Small intestine (tissue), 7 donors: ENCODE measurements around the gene MMP11. TPM values are rescaled to one million over a fixed set of nuclear protein-coding genes. Genes with fewer than 3 reads are reported as not detected.

ENCODE experiments used
- DNase-seq, 2 donors: peaks; one replicate each; pipeline versions ENCODE4 v3.0.0 to v3.0.0-alpha.2; 2013
- FAIRE-seq: peaks from 2 replicates; lab custom pipeline; 2012; peaks lifted over from hg19 to GRCh38; lab: Jason Lieb, UNC
- H3K27ac ChIP-seq, 3 donors: one replicate each; pipeline ENCODE4 v1.5.1; 2013; ENCODE audit warnings: low read length in 2 of 3, mild to moderate bottlenecking in 2 of 3, control low read depth in 1 of 3, inconsistent platforms in 1 of 3, low read depth in 1 of 3, moderate library complexity in 1 of 3
- H3K27me3 ChIP-seq, 3 donors: one replicate each; pipeline ENCODE4 v1.6.1; 2013; ENCODE audit warnings: low read length in 3 of 3, inconsistent platforms in 1 of 3; ENCODE audit not compliant: control insufficient read depth in 3 of 3, insufficient read depth in 3 of 3
- H3K36me3 ChIP-seq, 3 donors: one replicate each; pipeline ENCODE4 v1.6.1; 2013; ENCODE audit warnings: low read length in 3 of 3, inconsistent platforms in 1 of 3, low read depth in 1 of 3, mild to moderate bottlenecking in 1 of 3, moderate library complexity in 1 of 3; ENCODE audit not compliant: control insufficient read depth in 3 of 3, insufficient read depth in 2 of 3
- H3K4me1 ChIP-seq, 3 donors: one replicate each; pipeline ENCODE4 v1.6.1; 2013; ENCODE audit warnings: low read length in 2 of 3, inconsistent platforms in 1 of 3, low read depth in 1 of 3, mild to moderate bottlenecking in 1 of 3, moderate library complexity in 1 of 3; ENCODE audit not compliant: control insufficient read depth in 3 of 3, insufficient read depth in 2 of 3
- H3K4me3 ChIP-seq, 3 donors: one replicate each; pipeline ENCODE4 v1.5.1; 2013; ENCODE audit warnings: low read length in 3 of 3, control low read depth in 1 of 3, inconsistent platforms in 1 of 3, low read depth in 1 of 3, mild to moderate bottlenecking in 1 of 3, moderate library complexity in 1 of 3
- H3K9me3 ChIP-seq, 2 donors: one replicate each; pipeline ENCODE4 v1.6.1; 2013; ENCODE audit warnings: low read depth in 1 of 2, low read length in 1 of 2; ENCODE audit not compliant: control insufficient read depth in 2 of 2, insufficient read depth in 1 of 2
- WGBS, 3 donors: extraction: QIAGEN DNeasy Blood & Tissue Kit; methylation state at CpG; one replicate each; pipeline ENCODE4 v1.1.7; 2013; 5-methylcytosine and 5-hydroxymethylcytosine counted together
- polyA plus RNA-seq, 4 donors: library from polyadenylated mRNA; stranded (reverse) in 3 of 4; unstranded in 1 of 4; fragments of 200-250 nt in 3 of 4; fragments of 120-200 nt in 1 of 4; gene quantifications; one replicate each; pipeline versions ENCODE4 v1.2.1 to v1.2.3, GENCODE V29; 2013
- donor health status: healthy with polysubstance abuse.
- donor health status: control.
- donor health status: control.
- donor health status: Bipolar disorder and iron deficiency.
- donor health status: healthy.

Gene MMP11
- polyA plus RNA-seq, 4 donors = 1.1 to 16.8 (median 1.7) TPM; not detected in 1

DNA sequence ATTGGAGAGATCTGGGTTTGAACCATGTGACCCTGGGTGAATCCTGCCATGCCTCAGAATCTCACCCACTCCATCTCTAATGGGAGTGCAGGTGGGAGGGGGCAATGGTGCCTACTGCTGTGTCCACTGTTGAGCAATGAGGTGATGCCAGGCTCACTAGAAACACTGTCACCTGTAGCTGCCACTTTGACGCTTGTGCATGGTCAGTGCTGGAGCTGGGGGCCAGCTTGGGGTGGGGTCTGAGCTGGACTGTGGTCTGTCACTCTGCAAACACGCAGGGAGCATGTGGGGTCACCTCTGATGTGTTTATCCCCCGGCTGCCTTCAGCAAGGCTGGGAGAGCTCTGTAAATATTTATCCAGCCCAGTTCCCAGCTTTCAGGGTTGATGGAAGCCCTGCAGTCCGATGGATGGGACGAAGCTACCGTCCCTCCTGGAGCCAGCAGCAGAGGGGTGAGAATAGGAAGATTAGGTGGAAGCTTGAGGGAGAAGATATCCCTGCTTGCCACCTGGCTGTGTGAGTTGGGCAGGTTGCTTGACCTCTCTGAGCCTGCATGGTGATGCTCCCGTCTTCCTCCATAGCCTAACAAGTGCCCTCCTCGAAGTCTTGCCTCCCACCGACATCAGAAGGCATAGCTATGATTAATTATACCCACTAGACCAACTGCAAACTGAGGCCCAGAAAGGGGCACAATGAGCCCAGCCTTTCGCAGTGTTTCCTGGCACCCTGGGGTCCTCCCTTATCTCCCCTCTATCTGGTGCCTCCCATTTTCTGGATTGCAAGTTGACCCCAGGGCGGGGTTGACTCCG, 1.7 kb downstream of the MMP11 start:
- H3K27me3 ChIP-seq = peaks cover 0 to 14% (median 0%) of the 10 kb centered on the region in 3 donors
- peaks cover 0 to 3% (median 0%) of the 10 kb centered on the region in 3 donors for H3K36me3 ChIP-seq
- no peak overlapping the region for H3K27ac ChIP-seq
- FAIRE-seq = no peak
- no peak overlapping the region for H3K4me3 ChIP-seq
- no peaks in the 10 kb centered on the region for H3K9me3 ChIP-seq
- WGBS, 3 donors = 60 to 81% (median 77%) methylated on average over 12 of the region's 12 CpGs
- no peak for DNase-seq
- H3K4me1 ChIP-seq = peaks cover 0 to 39% (median 2%) of the 10 kb centered on the region in 3 donors

DNA sequence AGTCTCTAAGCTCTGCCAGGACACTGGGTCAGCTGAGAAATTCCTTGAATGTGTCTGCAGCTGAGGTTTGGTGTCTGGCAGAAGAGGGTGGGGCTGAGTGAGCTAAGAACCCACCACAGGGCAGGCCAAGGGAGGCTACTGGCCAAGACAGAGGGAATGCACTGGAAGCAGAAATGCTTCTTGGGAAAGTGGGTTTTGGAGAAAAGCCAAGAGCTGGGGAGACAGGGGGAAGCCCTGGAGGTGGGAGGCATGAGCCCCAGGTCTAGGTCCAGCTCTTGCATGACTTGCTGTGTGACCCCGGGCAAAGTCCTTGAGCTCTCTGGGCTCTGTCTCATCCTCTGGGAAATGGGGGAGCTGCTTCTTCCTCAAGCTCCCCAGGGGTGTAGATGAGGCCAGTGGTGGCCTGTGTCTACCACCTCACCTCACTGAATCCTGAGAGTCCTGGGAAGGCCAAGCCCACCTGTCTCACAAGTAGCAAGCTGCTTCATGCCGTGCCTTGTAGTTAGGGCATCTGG, 2.3 kb downstream of the MMP11 start:
- DNase-seq = no peak
- Histone ChIP-seq H3K9me3 (no peaks in the 10 kb centered on the region), H3K27ac (no peak overlapping the region), H3K27me3 (peaks cover 0 to 14% (median 0%) of the 10 kb centered on the region in 3 donors), H3K4me3 (no peak overlapping the region), H3K4me1 (peaks cover 0 to 39% (median 2%) of the 10 kb centered on the region in 3 donors), H3K36me3 (peaks cover 0 to 8% (median 0%) of the 10 kb centered on the region in 3 donors)
- WGBS, 3 donors = 67 to 85% (median 83%) methylated on average over 1 to 2 of the region's 2 CpGs
- no peak for FAIRE-seq

DNA sequence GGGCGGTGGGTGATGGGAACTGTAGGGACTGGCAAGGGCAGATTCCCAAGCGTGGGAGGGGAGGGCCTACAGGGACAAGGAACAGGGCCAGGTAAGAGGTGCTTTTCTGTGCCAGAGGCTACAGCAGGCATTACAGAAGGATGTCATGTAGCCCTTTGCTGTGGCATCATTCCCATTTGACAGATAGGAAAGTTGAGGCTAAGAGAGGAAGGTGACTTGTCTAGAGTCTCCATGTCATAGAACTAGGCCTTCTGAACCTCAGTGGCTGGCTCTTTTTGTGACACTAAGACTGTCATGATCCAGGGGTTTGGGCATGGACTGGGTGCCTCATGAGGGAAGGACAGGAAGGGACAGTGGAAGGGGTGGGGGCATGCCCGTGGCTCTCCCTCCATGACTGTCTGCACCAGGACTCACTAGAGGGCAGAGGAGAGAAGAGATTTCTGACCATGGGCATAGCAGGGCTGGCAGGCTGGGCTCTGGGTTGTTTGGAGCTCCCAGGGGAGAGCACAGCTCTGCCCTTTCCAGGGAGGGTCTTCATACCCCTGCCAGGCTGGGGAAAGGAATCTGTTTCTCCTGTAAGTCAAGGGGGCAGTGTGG, 3.2 kb downstream of the MMP11 start:
- H3K36me3 ChIP-seq = peaks cover 0 to 15% (median 0%) of the 10 kb centered on the region in 3 donors
- peaks cover 0 to 14% (median 0%) of the 10 kb centered on the region in 3 donors for H3K27me3 ChIP-seq
- peaks cover 0 to 41% (median 2%) of the 10 kb centered on the region in 3 donors for H3K4me1 ChIP-seq
- no peak for FAIRE-seq
- no peak overlapping the region for H3K4me3 ChIP-seq
- H3K27ac ChIP-seq = no peak overlapping the region
- DNase-seq = no peak
- WGBS, 3 donors = 74 to 76% (median 75%) methylated on average over 3 of the region's 3 CpGs
- no peaks in the 10 kb centered on the region for H3K9me3 ChIP-seq

DNA sequence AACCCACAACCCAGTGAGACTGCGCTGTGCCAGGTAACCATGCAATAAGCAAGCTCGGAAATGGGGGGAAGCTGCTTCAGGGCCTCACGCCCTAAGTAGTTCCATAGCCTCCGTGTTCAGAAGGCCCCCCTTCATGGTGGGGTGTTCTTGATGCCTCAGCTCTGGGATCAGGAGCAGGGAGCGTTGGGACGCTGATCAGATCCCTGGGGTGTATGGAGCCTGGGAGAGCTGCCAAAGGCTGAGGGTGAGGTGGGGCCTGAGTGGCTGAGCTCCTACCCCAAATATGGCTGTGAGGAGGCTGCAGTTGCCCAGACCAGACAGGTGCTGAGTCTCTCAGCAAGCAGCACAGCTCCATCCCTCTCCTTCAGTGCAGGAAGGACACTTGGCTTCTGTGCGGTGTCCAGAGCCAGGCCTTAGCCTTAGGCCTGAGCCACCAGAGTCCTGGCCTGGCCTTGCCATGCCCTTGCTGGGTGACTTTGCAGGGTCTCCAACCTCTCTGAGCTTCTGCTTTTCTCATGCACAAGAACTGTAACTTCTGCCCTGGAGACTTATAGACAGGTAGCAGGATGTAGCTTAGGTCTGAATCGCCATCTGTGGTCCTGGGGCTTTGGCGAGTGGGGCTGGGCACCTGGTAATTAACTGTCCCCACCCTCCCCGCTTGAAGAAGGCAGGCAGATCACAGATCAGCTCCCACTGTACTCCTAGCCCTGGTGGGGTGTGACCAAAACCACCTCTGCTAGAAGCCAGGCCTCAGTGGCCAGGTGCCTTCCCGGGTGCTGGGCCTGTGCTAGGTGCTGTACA, 5.3 kb downstream of the MMP11 start:
- 78 to 81% (median 80%) methylated on average over 11 of the region's 11 CpGs for WGBS, 3 donors
- FAIRE-seq (no peak), DNase-seq (no peak)
- H3K4me1 ChIP-seq = peaks cover 0 to 52% (median 0%) of the 10 kb centered on the region in 3 donors
- no peaks in the 10 kb centered on the region for H3K9me3 ChIP-seq
- peak overlapping the region in 1 of 3 donors; percentile 39 for H3K27ac ChIP-seq
- H3K4me3 ChIP-seq = no peak overlapping the region
- H3K27me3 ChIP-seq = peaks cover 0 to 14% (median 0%) of the 10 kb centered on the region in 3 donors
- H3K36me3 ChIP-seq = peaks cover 0 to 16% (median 0%) of the 10 kb centered on the region in 3 donors

DNA sequence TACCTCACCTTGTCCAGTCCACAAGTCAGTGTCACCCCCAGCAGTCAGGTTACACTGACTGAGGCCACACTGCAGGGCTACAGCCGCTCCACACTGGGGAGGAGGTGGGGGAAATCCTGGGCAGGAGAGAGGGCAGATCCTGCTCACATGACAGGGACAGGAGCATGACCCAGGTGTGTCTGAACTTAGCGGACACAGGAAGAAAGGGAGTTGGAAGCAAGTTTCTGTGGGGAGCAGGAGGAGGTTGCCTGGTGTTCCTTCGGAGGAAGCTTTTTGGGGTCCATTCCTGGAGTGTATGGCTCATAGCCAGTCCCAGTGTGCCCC, 5.9 kb downstream of the MMP11 start:
- WGBS, 3 donors = 73 to 84% (median 79%) methylated on average over 3 of the region's 3 CpGs
- DNase-seq (peak in 1 of 2 donors; percentile 61), FAIRE-seq (no peak)
- peaks cover 0 to 20% (median 0%) of the 10 kb centered on the region in 3 donors for H3K36me3 ChIP-seq
- H3K27me3 ChIP-seq = peaks cover 0 to 8% (median 0%) of the 10 kb centered on the region in 3 donors
- H3K4me3 ChIP-seq = no peak overlapping the region
- H3K27ac ChIP-seq = peak overlapping the region in 1 of 3 donors; percentile 39
- no peaks in the 10 kb centered on the region for H3K9me3 ChIP-seq
- peaks cover 0 to 54% (median 0%) of the 10 kb centered on the region in 3 donors for H3K4me1 ChIP-seq

DNA sequence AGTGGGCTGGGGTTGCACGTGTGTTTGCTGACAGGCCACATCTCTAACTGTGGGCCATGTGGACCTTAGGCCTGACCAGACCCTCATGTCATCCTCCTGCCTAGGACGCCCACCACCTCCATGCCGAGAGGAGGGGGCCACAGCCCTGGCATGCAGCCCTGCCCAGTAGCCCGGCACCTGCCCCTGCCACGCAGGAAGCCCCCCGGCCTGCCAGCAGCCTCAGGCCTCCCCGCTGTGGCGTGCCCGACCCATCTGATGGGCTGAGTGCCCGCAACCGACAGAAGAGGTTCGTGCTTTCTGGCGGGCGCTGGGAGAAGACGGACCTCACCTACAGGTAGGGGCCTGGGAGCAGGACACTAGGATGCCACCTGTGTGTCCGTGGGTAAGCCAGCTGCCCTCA, 6.4 kb downstream of the MMP11 start:
- Histone ChIP-seq H3K9me3 (no peaks in the 10 kb centered on the region), H3K27ac (peak overlapping the region in 1 of 3 donors; percentile 39), H3K27me3 (peaks cover 0 to 3% (median 0%) of the 10 kb centered on the region in 3 donors), H3K36me3 (peaks cover 0 to 23% (median 0%) of the 10 kb centered on the region in 3 donors), H3K4me1 (peaks cover 0 to 59% (median 0%) of the 10 kb centered on the region in 3 donors), H3K4me3 (no peak overlapping the region)
- WGBS, 3 donors = 89 to 93% (median 93%) methylated on average over 15 to 16 of the region's 16 CpGs
- DNase-seq (no peak), FAIRE-seq (no peak)

DNA sequence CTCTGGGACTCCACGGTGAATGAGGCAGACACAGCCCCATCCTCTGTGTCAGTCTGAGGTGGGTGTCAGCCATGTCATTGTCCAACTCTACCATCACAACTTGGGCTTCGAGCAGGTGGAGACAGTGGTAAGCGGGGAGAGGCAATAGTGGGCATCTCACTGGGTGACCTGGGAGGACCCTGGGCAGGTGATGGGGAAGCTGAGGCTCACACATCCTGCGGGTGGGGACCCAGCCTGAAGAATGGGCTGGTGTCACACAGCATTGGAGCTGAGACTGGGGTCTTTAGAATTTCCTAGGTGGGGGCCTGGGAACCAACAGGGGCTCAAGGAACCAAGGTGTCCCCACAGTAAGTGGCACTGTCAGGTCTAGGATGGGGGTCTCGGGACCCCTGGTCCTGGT, 7.1 kb downstream of the MMP11 start:
- peaks cover 0 to 63% (median 2%) of the 10 kb centered on the region in 3 donors for H3K4me1 ChIP-seq
- WGBS, 3 donors = 88 to 90% (median 88%) methylated on average over 5 of the region's 5 CpGs
- DNase-seq = no peak

More for the DNA sequence above, 7.1 kb downstream of the MMP11 start:
- Histone ChIP-seq H3K9me3 (no peaks in the 10 kb centered on the region), H3K27me3 (peaks cover 0 to under 1% (median 0%) of the 10 kb centered on the region in 3 donors), H3K27ac (no peak overlapping the region), H3K36me3 (peaks cover 0 to 23% (median 0%) of the 10 kb centered on the region in 3 donors), H3K4me3 (no peak overlapping the region)
- no peak for FAIRE-seq
